WTC11 (cell line): ENCODE measurements around the gene KIT. TPM values are rescaled to one million over a fixed set of nuclear protein-coding genes. Genes with fewer than 3 reads are reported as not detected.

Experiments used
- ATAC-seq: fragments of 200-7000 bp; cut with Tn5 transposase; 2 replicates; pipeline ENCODE4 v1.10.0; 2021; ENCODE audit warnings: mild to moderate bottlenecking, moderate library complexity
- Bru-seq: library from RNA; stranded (reverse); fragments of 400-500 nt; gene quantifications from one replicate; lab custom pipeline; 2021; lab: Mats Ljungman, UMichigan
- CTCF ChIA-PET: fragments of 300-600 bp; sonication (Branson Sonifier 250); formaldehyde crosslinking; loops from one replicate; lab custom pipeline; 2021; ENCODE audit warnings: antibody characterized with exemption; lab: Charles Lee
- POLR2A ChIA-PET: fragments of 350-600 bp; sonication (Branson Sonifier 250); formaldehyde crosslinking; loops from one replicate; lab custom pipeline; 2021; ENCODE audit warnings: antibody characterized with exemption; lab: Charles Lee
- DNase-seq: peaks from one replicate; pipeline ENCODE4 v3.0.0; 2021; ENCODE audit warnings: low spot score
- H3K27ac Mint-ChIP-seq: 2 replicates; pipeline ENCODE4 v1.8.0; 2021; ENCODE audit warnings: mixed read lengths
- H3K27me3 Mint-ChIP-seq: 2 replicates; pipeline ENCODE4 v1.8.0; 2021; ENCODE audit warnings: low read depth, mild to moderate bottlenecking, moderate library complexity, mixed read lengths
- H3K36me3 Mint-ChIP-seq: 2 replicates; pipeline ENCODE4 v1.8.0; 2021; ENCODE audit warnings: mixed read lengths
- H3K4me1 Mint-ChIP-seq: 2 replicates; pipeline ENCODE4 v1.8.0; 2022; ENCODE audit warnings: mixed read lengths
- H3K4me3 Mint-ChIP-seq: 2 replicates; pipeline ENCODE4 v1.8.0; 2021; ENCODE audit warnings: mild to moderate bottlenecking, moderate library complexity, mixed read lengths
- H3K9me3 Mint-ChIP-seq: 2 replicates; pipeline ENCODE4 v1.8.0; 2021; ENCODE audit warnings: mixed read lengths
- AFF4 ChIP-seq: sonication (generic); formaldehyde crosslinking; IDR thresholded peaks from 2 replicates; pipeline ENCODE4 v1.8.1; 2023; ENCODE audit warnings: mild to moderate bottlenecking, missing genetic modification reagents, borderline replicate concordance
- ATF3 ChIP-seq: sonication (generic); formaldehyde crosslinking; conservative IDR thresholded peaks from 2 replicates; pipeline ENCODE4 v1.8.1; 2022; ENCODE audit warnings: mild to moderate bottlenecking, missing genetic modification reagents
- CTCF ChIP-seq: fragments of 200-600 bp; IDR thresholded peaks from 2 replicates; pipeline ENCODE4 v1.8.0; 2022; ENCODE audit warnings: antibody characterized with exemption
- EMX1 ChIP-seq: fragments of 250-450 bp; sonication (Bioruptor Pico); IDR thresholded peaks from 2 replicates; pipeline ENCODE4 v1.8.0; 2021; ENCODE audit warnings: mild to moderate bottlenecking
- ESRRA ChIP-seq: sonication (generic); formaldehyde crosslinking; IDR thresholded peaks from 2 replicates; pipeline ENCODE4 v1.8.1; 2022; ENCODE audit warnings: mild to moderate bottlenecking, missing genetic modification reagents, borderline replicate concordance
- FOXK1 ChIP-seq: sonication (generic); formaldehyde crosslinking; IDR thresholded peaks from 2 replicates; pipeline ENCODE4 v1.8.0; 2022; ENCODE audit warnings: mild to moderate bottlenecking, moderate library complexity, missing genetic modification reagents
- HMGXB4 ChIP-seq: sonication (generic); formaldehyde crosslinking; IDR thresholded peaks from 2 replicates; pipeline ENCODE4 v1.8.1; 2023; ENCODE audit warnings: mild to moderate bottlenecking, moderate library complexity, missing genetic modification reagents
- MYBL2 ChIP-seq: sonication (generic); formaldehyde crosslinking; IDR thresholded peaks from 2 replicates; pipeline ENCODE4 v1.8.1; 2023; ENCODE audit warnings: mild to moderate bottlenecking, moderate library complexity, missing genetic modification reagents
- NFATC4 ChIP-seq: fragments of 250-450 bp; sonication (Bioruptor Pico); IDR thresholded peaks from 2 replicates; pipeline ENCODE4 v1.9.0; 2021; ENCODE audit warnings: mild to moderate bottlenecking
- NFYB ChIP-seq: sonication (generic); formaldehyde crosslinking; conservative IDR thresholded peaks from 2 replicates; pipeline ENCODE4 v1.8.0; 2022; ENCODE audit warnings: low read depth, missing genetic modification reagents
- NR3C1 ChIP-seq: sonication (generic); formaldehyde crosslinking; conservative IDR thresholded peaks from 2 replicates; pipeline ENCODE4 v1.8.1; 2023; ENCODE audit warnings: low read depth, mild to moderate bottlenecking, missing genetic modification reagents
- PREB ChIP-seq: sonication (generic); formaldehyde crosslinking; IDR thresholded peaks from 2 replicates; pipeline ENCODE4 v1.8.1; 2022; ENCODE audit warnings: mild to moderate bottlenecking, missing genetic modification reagents, moderate library complexity, borderline replicate concordance
- RORB ChIP-seq: fragments of 250-450 bp; sonication (Bioruptor Pico); IDR thresholded peaks from 2 replicates; pipeline ENCODE4 v1.9.0; 2021; ENCODE audit warnings: mild to moderate bottlenecking
- SMAD3 ChIP-seq: sonication (generic); formaldehyde crosslinking; IDR thresholded peaks from 2 replicates; pipeline ENCODE4 v1.8.0; 2022; ENCODE audit warnings: missing genetic modification reagents, mild to moderate bottlenecking, borderline replicate concordance
- SMAD4 ChIP-seq: sonication (generic); formaldehyde crosslinking; IDR thresholded peaks from 2 replicates; pipeline ENCODE4 v1.8.0; 2022; ENCODE audit warnings: mild to moderate bottlenecking, missing genetic modification reagents
- STAT6 ChIP-seq: sonication (generic); formaldehyde crosslinking; conservative IDR thresholded peaks from 2 replicates; pipeline ENCODE4 v1.8.1; 2023; ENCODE audit warnings: mild to moderate bottlenecking, low read depth, missing genetic modification reagents, moderate library complexity
- ZBTB21 ChIP-seq: sonication (generic); formaldehyde crosslinking; IDR thresholded peaks from 2 replicates; pipeline ENCODE4 v1.8.1; 2023; ENCODE audit warnings: mild to moderate bottlenecking, missing genetic modification reagents, borderline replicate concordance
- ZMAT4 ChIP-seq: fragments of 250-450 bp; sonication (Bioruptor Pico); IDR thresholded peaks from 2 replicates; pipeline ENCODE4 v1.9.0; 2021; ENCODE audit warnings: mild to moderate bottlenecking
- ZNF263 ChIP-seq: sonication (generic); formaldehyde crosslinking; IDR thresholded peaks from 2 replicates; pipeline ENCODE4 v1.8.1; 2022; ENCODE audit warnings: low read depth, mild to moderate bottlenecking, moderate library complexity, missing genetic modification reagents
- ZNF423 ChIP-seq: fragments of 250-450 bp; sonication (Bioruptor Pico); IDR thresholded peaks from 2 replicates; pipeline ENCODE4 v2.1.2; 2022; ENCODE audit warnings: mild to moderate bottlenecking, moderate library complexity
- ZNF512 ChIP-seq: sonication (generic); formaldehyde crosslinking; IDR thresholded peaks from 2 replicates; pipeline ENCODE4 v1.8.1; 2022; ENCODE audit warnings: missing genetic modification reagents, borderline replicate concordance
- long read RNA-seq, 3 experiments: library from RNA in 1 of 3; library from capped mRNA in 1 of 3; library from polyadenylated mRNA in 1 of 3; unstranded in 2 of 3; stranded (forward) in 1 of 3; transcript quantifications; one replicate each; pipeline ENCODE4 v2.0.0, GENCODE V29; 2021
- total RNA-seq: library from RNA; stranded (reverse); gene quantifications from 3 replicates; pipeline ENCODE4 v1.2.3, GENCODE V29; 2021

KIT gene
- 20.3 to 23.3 TPM (median 20.3 TPM) in 3 replicates for total RNA-seq
- Bru-seq, nascent RNA: percentile 77 among the genes with signal in this experiment
- long read RNA-seq, experiment 1, full-length matches to known transcripts: 61 of 137 reads
- long read RNA-seq, experiment 1, partial matches to known transcripts: 23 of 137 reads
- long read RNA-seq, experiment 1, other reads (novel, unspliced or antisense): 53 of 137 reads
- long read RNA-seq, experiment 2, full-length matches to known transcripts: 2 of 19 reads
- long read RNA-seq, experiment 2, partial matches to known transcripts: 11 of 19 reads
- long read RNA-seq, experiment 2, other reads (novel, unspliced or antisense): 6 of 19 reads
- long read RNA-seq, experiment 3, partial matches to known transcripts: 0 of 1 reads
- long read RNA-seq, experiment 3, other reads (novel, unspliced or antisense): 1 of 1 reads

- Mint-ChIP-seq H3K4me1 (peaks cover 38% of the 10 kb centered on the region), H3K4me3 (peak within 1 kb of the TSS; percentile 85), H3K27me3 (peaks cover 65% of the 10 kb centered on the region), H3K9me3 (no peaks in the 10 kb centered on the region), H3K36me3 (no peaks in the 10 kb centered on the region), H3K27ac (peak within 1 kb of the TSS; percentile 45; the same call in 1 of the 2 replicates)
- POLR2A ChIA-PET: interaction anchor here (0.6 to 1.5 kb wide), 5 partner anchors 17 to 380 kb away, joined by 3 to 5 read pairs (median 4); no protein-coding TSS in a partner anchor
- CTCF ChIA-PET: interaction anchor here (0.6 to 1.9 kb wide), 7 partner anchors 12 to 339 kb away, joined by 3 to 12 read pairs (median 3); no protein-coding TSS in a partner anchor
- DNase-seq (peak; percentile 90), ATAC-seq (peak; percentile 80)
- no peak for TF ChIP-seq ZNF512
- no peak for TF ChIP-seq ZMAT4 (CRISPR knock-in tag)
- TF ChIP-seq SMAD4 (CRISPR knock-in tag): no peak
- no peak for TF ChIP-seq ATF3 (CRISPR knock-in tag)
- 0 out of 2 replicates have a peak, but pooled peaks have one; percentile 58 for TF ChIP-seq ZNF263 (CRISPR knock-in tag)
- TF ChIP-seq NFYB (CRISPR knock-in tag): no peak
- TF ChIP-seq NR3C1 (CRISPR knock-in tag): no peak
- TF ChIP-seq SMAD3: no peak
- TF ChIP-seq ZBTB21 (CRISPR knock-in tag): no peak
- TF ChIP-seq ESRRA (CRISPR knock-in tag): no peak
- TF ChIP-seq RORB: no peak
- no peak for TF ChIP-seq PREB (CRISPR knock-in tag)
- no peak for TF ChIP-seq EMX1 (CRISPR knock-in tag)
- TF ChIP-seq FOXK1 (CRISPR knock-in tag): peak; percentile 64; the same call in 1 of the 2 replicates
- no peak; the same call in 1 of the 2 replicates for TF ChIP-seq HMGXB4 (CRISPR knock-in tag)
- TF ChIP-seq MYBL2 (CRISPR knock-in tag): peak; percentile 53; the same call in 1 of the 2 replicates
- no peak for TF ChIP-seq ZNF423
- TF ChIP-seq NFATC4: no peak
- no peak for TF ChIP-seq CTCF
- TF ChIP-seq STAT6 (CRISPR knock-in tag): no peak
- TF ChIP-seq AFF4 (CRISPR knock-in tag): no peak
Measured at GRCh38 chr4:54657551-54658251, at the start of gene KIT. Gene KIT, plus strand, starts transcription at chr4:54657957. Its CDS starts 58 bp downstream, at chr4:54658015.
